Esophagus squamous epithelium (tissue), 5 donors: Measurements from ENCODE around the gene CFAP97D2. TPM values are rescaled to one million over a fixed set of nuclear protein-coding genes. Genes with fewer than 3 reads are reported as not detected.

ENCODE experiments used
- DNase-seq: peaks from one replicate; lab custom pipeline; 2025; lab: John Stamatoyannopoulos, UW
- H3K27ac ChIP-seq, 4 donors: fragments of 200-600 bp; sonication (generic); one replicate each; pipeline ENCODE4 v1.5.1; 2016 to 2019; ENCODE audit warnings: mild to moderate bottlenecking in 1 of 4
- H3K27me3 ChIP-seq, 4 donors: fragments of 200-600 bp; sonication (generic); 1 replicate in 3 of 4; 2 replicates in 1 of 4; pipeline versions ENCODE4 v1.5.1 to v1.6.0; 2017 to 2021; ENCODE audit warnings: antibody characterized with exemption in 1 of 4
- H3K36me3 ChIP-seq, 3 donors: fragments of 200-600 bp; sonication (generic); one replicate each; pipeline ENCODE4 v1.5.1; 2016 to 2019
- H3K4me1 ChIP-seq, 3 donors: fragments of 200-600 bp; sonication (generic); one replicate each; pipeline ENCODE4 v1.5.1; 2017 to 2019
- H3K4me3 ChIP-seq, 4 donors: fragments of 200-600 bp; sonication (generic); 1 replicate in 3 of 4; 2 replicates in 1 of 4; pipeline ENCODE4 v1.5.1; 2016 to 2019; ENCODE audit warnings: mild to moderate bottlenecking in 2 of 4, moderate library complexity in 1 of 4
- H3K9me3 ChIP-seq, 3 donors: fragments of 200-600 bp; sonication (generic); one replicate each; pipeline ENCODE4 v1.5.1; 2016 to 2019
- POLR2A ChIP-seq, 4 donors: fragments of 450-650 bp; IDR thresholded peaks; one replicate each; pipeline ENCODE4 v1.6.1; 2017; ENCODE audit warnings: antibody characterized with exemption in 4 of 4, mild to moderate bottlenecking in 4 of 4, moderate library complexity in 3 of 4
- WGBS, 2 donors: methylation state at CpG; one replicate each; pipeline ENCODE4 v1.1.5; 2018; 5-methylcytosine and 5-hydroxymethylcytosine counted together
- intact Hi-C: fragments of 100-400 bp; cut with DNase I; formaldehyde crosslinking; loops from one replicate; pipeline ENCODE4 v1.15.0; 2022
- total RNA-seq, 4 donors: library from RNA; depleted of rRNA; stranded (reverse); fragments of >200 nt; gene quantifications; one replicate each; pipeline ENCODE4 v1.1.0, GENCODE V29; 2016
- TF ChIP-seq, protein P1 (sequence below), 6 experiments: fragments of 450-650 bp in 4 of 6; fragments of 200-600 bp in 2 of 6; sonication (generic) in 2 of 6; IDR thresholded peaks; one replicate each; pipeline ENCODE4 v1.5.1; 2016 to 2019; ENCODE audit warnings: antibody characterized with exemption in 6 of 6, mild to moderate bottlenecking in 4 of 6, moderate library complexity in 4 of 6
- donor health status: DM: yes; HTN: yes; CAD: no.

Gene CFAP97D2
- total RNA-seq, 4 donors from 2014 or later, result not detected

DNA sequence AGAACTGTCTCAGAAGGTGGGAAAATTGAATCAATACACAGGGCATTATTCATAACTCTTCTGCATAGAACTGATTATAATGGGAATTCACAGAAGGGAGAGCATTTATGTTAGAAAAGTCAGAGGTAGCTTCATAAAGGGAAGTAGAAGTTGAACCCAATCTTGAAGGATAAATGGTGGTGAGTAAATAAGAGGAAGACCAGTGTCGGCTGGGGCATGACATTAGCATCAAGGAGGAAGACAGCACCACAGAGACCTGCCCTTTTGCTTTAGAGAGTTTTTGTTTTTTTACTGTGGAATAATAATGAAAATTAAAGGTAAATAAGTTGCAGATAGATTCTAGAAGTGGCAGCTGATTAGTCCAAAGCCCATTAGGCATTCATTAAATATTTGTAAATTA lies 77.5 kb downstream of the CFAP97D2 start:
- no peak overlapping the region for H3K27ac ChIP-seq
- TF ChIP-seq, protein P1, sequence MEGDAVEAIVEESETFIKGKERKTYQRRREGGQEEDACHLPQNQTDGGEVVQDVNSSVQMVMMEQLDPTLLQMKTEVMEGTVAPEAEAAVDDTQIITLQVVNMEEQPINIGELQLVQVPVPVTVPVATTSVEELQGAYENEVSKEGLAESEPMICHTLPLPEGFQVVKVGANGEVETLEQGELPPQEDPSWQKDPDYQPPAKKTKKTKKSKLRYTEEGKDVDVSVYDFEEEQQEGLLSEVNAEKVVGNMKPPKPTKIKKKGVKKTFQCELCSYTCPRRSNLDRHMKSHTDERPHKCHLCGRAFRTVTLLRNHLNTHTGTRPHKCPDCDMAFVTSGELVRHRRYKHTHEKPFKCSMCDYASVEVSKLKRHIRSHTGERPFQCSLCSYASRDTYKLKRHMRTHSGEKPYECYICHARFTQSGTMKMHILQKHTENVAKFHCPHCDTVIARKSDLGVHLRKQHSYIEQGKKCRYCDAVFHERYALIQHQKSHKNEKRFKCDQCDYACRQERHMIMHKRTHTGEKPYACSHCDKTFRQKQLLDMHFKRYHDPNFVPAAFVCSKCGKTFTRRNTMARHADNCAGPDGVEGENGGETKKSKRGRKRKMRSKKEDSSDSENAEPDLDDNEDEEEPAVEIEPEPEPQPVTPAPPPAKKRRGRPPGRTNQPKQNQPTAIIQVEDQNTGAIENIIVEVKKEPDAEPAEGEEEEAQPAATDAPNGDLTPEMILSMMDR (IDR thresholded peaks at IDR 0.05), result no peak
- no peak for TF ChIP-seq POLR2A (IDR thresholded peaks at IDR 0.05)
- H3K36me3 ChIP-seq, result peaks cover 13 to 100% (median 21%) of the 10 kb centered on the region in 3 donors
- no peaks in the 10 kb centered on the region for H3K4me1 ChIP-seq
- H3K4me3 ChIP-seq, result no peak overlapping the region
- intact Hi-C loops, result no loop called here
- H3K27me3 ChIP-seq, result no peaks in the 10 kb centered on the region
- 63 to 77% methylated on average over 1 of the region's 1 CpG for WGBS, 2 donors
- H3K9me3 ChIP-seq, result no peaks in the 10 kb centered on the region
- no peak for DNase-seq

DNA sequence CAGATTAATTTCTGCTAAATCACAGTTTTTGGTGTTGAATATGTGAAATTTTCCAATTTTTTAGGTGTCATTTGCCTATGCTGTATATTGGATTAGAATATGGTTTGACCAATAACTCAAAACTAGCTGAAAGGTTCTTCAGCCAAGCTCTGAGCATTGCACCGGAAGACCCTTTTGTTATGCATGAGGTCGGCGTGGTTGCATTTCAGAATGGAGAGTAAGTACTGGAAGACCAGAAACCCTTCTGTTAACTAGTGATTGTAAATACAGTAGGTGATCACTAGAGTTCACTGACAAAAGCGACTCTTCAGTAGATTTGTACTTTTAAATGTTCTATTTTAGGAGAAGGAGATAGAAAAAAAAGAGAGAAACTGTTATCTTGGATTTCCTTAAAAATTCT lies 78.0 kb downstream of the CFAP97D2 start:
- Histone ChIP-seq H3K4me1 (no peaks in the 10 kb centered on the region), H3K4me3 (no peak overlapping the region), H3K27me3 (no peaks in the 10 kb centered on the region), H3K36me3 (peaks cover 13 to 100% (median 20%) of the 10 kb centered on the region in 3 donors), H3K27ac (no peak overlapping the region), H3K9me3 (no peaks in the 10 kb centered on the region)
- intact Hi-C loops, result no loop called here
- TF ChIP-seq POLR2A (IDR thresholded peaks at IDR 0.05), result no peak
- TF ChIP-seq, protein P1 (IDR thresholded peaks at IDR 0.05), result no peak
- DNase-seq, result no peak
- WGBS, 2 donors, result 92 to 93% methylated on average over 4 of the region's 4 CpGs

- H3K4me3 ChIP-seq, result no peak overlapping the region
- no peaks in the 10 kb centered on the region for H3K9me3 ChIP-seq
- H3K27ac ChIP-seq, result no peak overlapping the region
- 96% methylated on average over 8 of the region's 8 CpGs for WGBS, 2 donors
- TF ChIP-seq POLR2A (IDR thresholded peaks at IDR 0.05), result no peak
- TF ChIP-seq, protein P1 (IDR thresholded peaks at IDR 0.05), result no peak
- no peaks in the 10 kb centered on the region for H3K27me3 ChIP-seq
- peaks cover 13 to 100% (median 19%) of the 10 kb centered on the region in 3 donors for H3K36me3 ChIP-seq
- no peaks in the 10 kb centered on the region for H3K4me1 ChIP-seq
- intact Hi-C loops, result no loop called here
- DNase-seq, result no peak
Observed at GRCh38 chr13:114258589-114258988, 79.5 kb downstream of the CFAP97D2 start.

GRCh38 chr13:114259374-114259773 lies 80.3 kb downstream of the CFAP97D2 start:
- DNase-seq, result no peak
- H3K4me3 ChIP-seq, result no peak overlapping the region
- H3K4me1 ChIP-seq, result no peaks in the 10 kb centered on the region
- no peak overlapping the region for H3K27ac ChIP-seq
- peaks cover 13 to 100% (median 27%) of the 10 kb centered on the region in 3 donors for H3K36me3 ChIP-seq
- TF ChIP-seq POLR2A (IDR thresholded peaks at IDR 0.05), result no peak
- TF ChIP-seq, protein P1 (IDR thresholded peaks at IDR 0.05), result no peak
- WGBS, 2 donors, result 82% methylated on average over 7 of the region's 7 CpGs
- intact Hi-C loops, result no loop called here
- H3K27me3 ChIP-seq, result no peaks in the 10 kb centered on the region
- H3K9me3 ChIP-seq, result no peaks in the 10 kb centered on the region

- DNase-seq, result no peak
- TF ChIP-seq, protein P1 (IDR thresholded peaks at IDR 0.05), result no peak
- TF ChIP-seq POLR2A (IDR thresholded peaks at IDR 0.05), result no peak
- no peaks in the 10 kb centered on the region for H3K4me1 ChIP-seq
- H3K36me3 ChIP-seq, result peaks cover 13 to 100% (median 28%) of the 10 kb centered on the region in 3 donors
- intact Hi-C loops, result no loop called here
- no peaks in the 10 kb centered on the region for H3K9me3 ChIP-seq
- H3K4me3 ChIP-seq, result no peak overlapping the region
- H3K27ac ChIP-seq, result no peak overlapping the region
- 64 to 78% methylated on average over 4 of the region's 4 CpGs for WGBS, 2 donors
- no peaks in the 10 kb centered on the region for H3K27me3 ChIP-seq
Observed at GRCh38 chr13:114259974-114260373, 80.9 kb downstream of the CFAP97D2 start.
